Duodenal mucosa (tissue), 2 donors: ENCODE data around the gene TAF3.

Experiments used
- H3K27ac ChIP-seq: one replicate; pipeline ENCODE4 v1.7.0; 2013; ENCODE audit warnings: low read depth, low read length
- H3K27me3 ChIP-seq, 2 donors: one replicate each; pipeline ENCODE4 v1.7.0; 2013; ENCODE audit warnings: low read length in 2 of 2, control low read depth in 1 of 2; ENCODE audit not compliant: insufficient read depth in 2 of 2, control insufficient read depth in 1 of 2
- H3K36me3 ChIP-seq, 2 donors: one replicate each; pipeline ENCODE4 v1.7.0; 2013; ENCODE audit warnings: low read length in 2 of 2, control low read depth in 1 of 2; ENCODE audit not compliant: insufficient read depth in 2 of 2, control insufficient read depth in 1 of 2
- H3K4me1 ChIP-seq, 2 donors: one replicate each; pipeline ENCODE4 v1.7.0; 2013; ENCODE audit warnings: low read length in 2 of 2, control low read depth in 1 of 2; ENCODE audit not compliant: insufficient read depth in 2 of 2, control insufficient read depth in 1 of 2
- H3K4me3 ChIP-seq, 2 donors: one replicate each; pipeline ENCODE4 v1.7.0; 2013; ENCODE audit warnings: low read length in 2 of 2, low read depth in 1 of 2
- H3K9ac ChIP-seq, 2 donors: one replicate each; pipeline ENCODE4 v1.7.0; 2013; ENCODE audit warnings: low read length in 2 of 2, low read depth in 1 of 2
- H3K9me3 ChIP-seq, 2 donors: one replicate each; pipeline ENCODE4 v1.7.0; 2013; ENCODE audit warnings: low read length in 2 of 2, control low read depth in 1 of 2; ENCODE audit not compliant: control insufficient read depth in 1 of 2

Gene TAF3

DNA sequence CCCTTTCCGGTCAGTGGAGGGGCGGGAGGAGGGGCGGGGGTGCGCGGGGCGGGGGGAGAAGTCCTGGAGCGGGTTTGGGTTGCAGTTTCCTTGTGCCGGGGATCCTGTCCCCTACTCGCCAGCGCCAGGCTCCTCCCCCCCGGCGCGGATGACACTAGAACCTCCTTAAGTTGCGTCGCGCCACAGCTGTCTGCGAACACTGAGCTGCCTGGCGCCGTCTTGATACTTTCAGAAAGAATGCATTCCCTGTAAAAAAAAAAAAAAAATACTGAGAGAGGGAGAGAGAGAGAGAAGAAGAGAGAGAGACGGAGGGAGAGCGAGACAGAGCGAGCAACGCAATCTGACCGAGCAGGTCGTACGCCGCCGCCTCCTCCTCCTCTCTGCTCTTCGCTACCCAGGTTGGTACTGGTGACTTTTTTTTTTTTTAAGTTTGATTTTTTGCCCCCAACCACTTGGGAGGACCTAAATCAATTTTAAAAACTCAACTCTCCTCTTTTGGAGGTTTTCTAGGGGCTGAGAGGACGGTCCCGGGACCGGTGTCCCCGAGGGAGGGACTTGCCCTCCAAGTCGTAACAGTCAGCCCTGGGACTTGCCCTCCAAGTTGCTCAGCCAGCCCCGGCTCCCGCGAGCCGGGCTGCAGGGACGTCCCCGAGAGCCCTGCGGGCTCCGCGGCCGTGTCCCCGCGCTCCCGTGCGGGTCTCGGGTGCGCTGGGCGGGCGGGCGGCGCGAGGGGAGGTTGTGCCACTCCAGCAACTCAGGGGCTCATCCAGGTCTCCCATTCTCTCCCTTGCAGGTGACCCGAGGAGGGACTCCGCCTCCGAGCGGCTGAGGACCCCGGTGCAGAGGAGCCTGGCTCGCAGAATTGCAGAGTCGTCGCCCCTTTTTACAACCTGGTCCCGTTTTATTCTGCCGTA lies 236.4 kb downstream of the TAF3 start, which contains the start of gene GATA3:
GATA3 (plus strand) TSS at position 195 of the 914 bp plus-strand sequence. CDS start 968 bp downstream, outside the sequence.
- peaks cover 71 to 85% of the 10 kb centered on the region in 2 donors for H3K27me3 ChIP-seq
- peak within 1 kb of the TSS; percentile 73 for H3K27ac ChIP-seq
- no peaks in the 10 kb centered on the region for H3K9me3 ChIP-seq
- peak within 1 kb of the TSS; percentile 66 to 68 for H3K4me3 ChIP-seq
- H3K9ac ChIP-seq: peak within 1 kb of the TSS; percentile 47 to 51
- H3K36me3 ChIP-seq: no peaks in the 10 kb centered on the region
- H3K4me1 ChIP-seq: peaks cover 13 to 35% of the 10 kb centered on the region in 2 donors

- peaks cover 68 to 85% of the 10 kb centered on the region in 2 donors for H3K27me3 ChIP-seq
- H3K9ac ChIP-seq: peak overlapping the region; percentile 47 to 51
- H3K27ac ChIP-seq: peak overlapping the region; percentile 73
- H3K4me1 ChIP-seq: peaks cover 4 to 33% of the 10 kb centered on the region in 2 donors
- H3K9me3 ChIP-seq: no peaks in the 10 kb centered on the region
- H3K36me3 ChIP-seq: no peaks in the 10 kb centered on the region
- H3K4me3 ChIP-seq: peak overlapping the region; percentile 65 to 68
Observed at GRCh38 chr10:8055420-8056349, 237.4 kb downstream of the TAF3 start.

- H3K9me3 ChIP-seq: no peaks in the 10 kb centered on the region
- H3K4me1 ChIP-seq: peaks cover 4 to 35% of the 10 kb centered on the region in 2 donors
- peak overlapping the region; percentile 25 to 30 for H3K9ac ChIP-seq
- H3K4me3 ChIP-seq: peak overlapping the region; percentile 59 to 65
- no peaks in the 10 kb centered on the region for H3K36me3 ChIP-seq
- H3K27ac ChIP-seq: no peak overlapping the region
- peaks cover 71 to 83% of the 10 kb centered on the region in 2 donors for H3K27me3 ChIP-seq
Observed at GRCh38 chr10:8056378-8056777, 238.1 kb downstream of the TAF3 start.

DNA sequence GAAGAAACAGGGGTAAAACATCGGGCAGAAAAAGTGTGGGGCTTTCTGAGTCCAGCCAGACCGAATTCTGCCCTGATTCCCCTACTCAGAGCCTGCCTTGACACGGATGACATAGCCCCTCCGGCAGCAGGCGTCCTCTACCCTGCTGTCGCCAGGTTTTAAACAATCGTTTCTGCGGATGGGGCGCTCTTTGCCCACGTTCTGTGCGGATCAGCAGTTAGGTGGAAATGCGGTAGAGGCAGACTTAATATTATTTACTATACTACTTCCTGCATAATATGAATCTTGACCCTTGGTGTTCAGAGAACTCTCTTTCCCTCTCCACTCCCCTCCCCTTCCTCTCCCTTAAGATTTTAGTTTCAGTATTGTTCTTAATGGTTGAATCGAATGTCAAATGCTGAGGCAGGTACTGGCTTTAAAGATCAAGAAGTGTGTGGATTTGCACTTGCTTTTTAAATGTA lies 238.6 kb downstream of the TAF3 start:
- no peaks in the 10 kb centered on the region for H3K36me3 ChIP-seq
- peak overlapping the region; percentile 25 to 30 for H3K9ac ChIP-seq
- peaks cover 71 to 81% of the 10 kb centered on the region in 2 donors for H3K27me3 ChIP-seq
- H3K9me3 ChIP-seq: no peaks in the 10 kb centered on the region
- H3K4me3 ChIP-seq: peak overlapping the region; percentile 59 to 65
- peaks cover 4 to 35% of the 10 kb centered on the region in 2 donors for H3K4me1 ChIP-seq
- H3K27ac ChIP-seq: peak overlapping the region; percentile 8

GRCh38 chr10:8057636-8058273 lies 239.4 kb downstream of the TAF3 start:
- Histone ChIP-seq H3K36me3 (no peaks in the 10 kb centered on the region), H3K27ac (peak overlapping the region; percentile 32), H3K4me1 (peaks cover 0 to 30% of the 10 kb centered on the region in 2 donors), H3K9me3 (no peaks in the 10 kb centered on the region), H3K4me3 (peak overlapping the region; percentile 7 to 59), H3K9ac (no peak overlapping the region), H3K27me3 (peaks cover 67 to 81% of the 10 kb centered on the region in 2 donors)

DNA sequence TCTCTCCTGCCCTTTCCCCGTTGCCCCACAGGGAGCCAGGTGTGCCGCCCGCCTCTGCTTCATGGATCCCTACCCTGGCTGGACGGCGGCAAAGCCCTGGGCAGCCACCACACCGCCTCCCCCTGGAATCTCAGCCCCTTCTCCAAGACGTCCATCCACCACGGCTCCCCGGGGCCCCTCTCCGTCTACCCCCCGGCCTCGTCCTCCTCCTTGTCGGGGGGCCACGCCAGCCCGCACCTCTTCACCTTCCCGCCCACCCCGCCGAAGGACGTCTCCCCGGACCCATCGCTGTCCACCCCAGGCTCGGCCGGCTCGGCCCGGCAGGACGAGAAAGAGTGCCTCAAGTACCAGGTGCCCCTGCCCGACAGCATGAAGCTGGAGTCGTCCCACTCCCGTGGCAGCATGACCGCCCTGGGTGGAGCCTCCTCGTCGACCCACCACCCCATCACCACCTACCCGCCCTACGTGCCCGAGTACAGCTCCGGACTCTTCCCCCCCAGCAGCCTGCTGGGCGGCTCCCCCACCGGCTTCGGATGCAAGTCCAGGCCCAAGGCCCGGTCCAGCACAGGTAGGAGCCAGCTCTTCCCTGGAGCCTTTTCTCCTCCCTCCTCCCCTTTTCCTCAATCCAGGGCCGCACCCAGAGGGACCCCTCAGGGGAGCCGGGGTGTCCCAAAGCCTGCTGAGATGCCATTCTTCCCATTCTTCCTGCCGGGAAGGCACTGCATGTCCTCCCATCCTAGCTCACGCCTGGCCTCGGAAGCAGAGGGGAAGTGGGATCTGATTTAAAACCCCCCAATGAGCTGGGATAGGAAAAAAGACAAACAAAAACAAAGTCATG lies 240.2 kb downstream of the TAF3 start:
- no peaks in the 10 kb centered on the region for H3K36me3 ChIP-seq
- no peaks in the 10 kb centered on the region for H3K9me3 ChIP-seq
- H3K4me3 ChIP-seq: no peak overlapping the region
- peaks cover 63 to 83% of the 10 kb centered on the region in 2 donors for H3K27me3 ChIP-seq
- H3K4me1 ChIP-seq: peaks cover 0 to 26% of the 10 kb centered on the region in 2 donors
- no peak overlapping the region for H3K27ac ChIP-seq
- H3K9ac ChIP-seq: no peak overlapping the region

DNA sequence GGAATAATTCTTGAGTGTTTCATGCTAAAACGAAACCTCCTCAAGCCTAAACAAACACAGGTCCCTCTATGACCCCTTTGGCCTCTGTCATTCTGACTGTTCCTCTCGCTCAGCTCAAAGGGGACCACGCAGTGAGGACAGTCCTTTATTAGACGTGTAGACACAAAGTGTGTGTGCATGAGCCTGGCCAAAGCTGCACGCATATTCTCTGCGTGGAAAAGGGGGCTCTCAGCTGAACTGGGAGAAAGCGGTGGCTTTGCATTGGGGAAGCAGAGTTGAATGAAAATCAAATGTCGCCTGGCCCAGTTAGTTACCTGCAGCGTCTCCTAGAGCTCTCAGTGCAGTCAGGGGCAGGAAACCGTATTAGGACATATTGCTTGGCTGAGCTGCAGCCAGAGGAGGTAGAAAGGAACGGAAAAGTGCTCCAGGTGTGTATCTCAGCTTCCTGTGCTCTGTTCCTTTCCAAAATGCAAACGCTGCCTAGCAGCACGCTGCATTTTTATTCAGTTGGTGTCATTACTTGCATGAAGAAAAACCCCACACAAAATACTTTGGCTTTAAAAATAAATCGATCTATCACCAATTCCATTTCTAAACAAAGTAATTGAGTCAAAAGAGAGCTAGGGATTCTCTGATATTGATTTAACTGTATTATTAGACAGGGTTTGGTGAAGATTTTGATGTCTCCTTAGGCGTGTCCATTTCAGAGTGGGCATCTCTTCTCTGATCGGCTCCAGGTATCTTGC lies 241.1 kb downstream of the TAF3 start:
- Histone ChIP-seq H3K4me3 (peak overlapping the region in 1 of 2 donors; percentile 28), H3K36me3 (no peaks in the 10 kb centered on the region), H3K4me1 (peaks cover 0 to 20% of the 10 kb centered on the region in 2 donors), H3K9ac (no peak overlapping the region), H3K27ac (no peak overlapping the region), H3K9me3 (no peaks in the 10 kb centered on the region), H3K27me3 (peaks cover 63 to 82% of the 10 kb centered on the region in 2 donors)

GRCh38 chr10:8060010-8060703 lies 241.9 kb downstream of the TAF3 start:
- Histone ChIP-seq H3K27me3 (peaks cover 58 to 78% of the 10 kb centered on the region in 2 donors), H3K4me1 (peaks cover 0 to 20% of the 10 kb centered on the region in 2 donors), H3K27ac (no peak overlapping the region), H3K9me3 (no peaks in the 10 kb centered on the region), H3K9ac (peak overlapping the region in 1 of 2 donors; percentile 4), H3K4me3 (peak overlapping the region in 1 of 2 donors; percentile 47), H3K36me3 (no peaks in the 10 kb centered on the region)
